LNCAP (cell line): ENCODE results near the gene EPS8L2.

Experiments
- CTCF ChIP-seq: fragments of 450-650 bp; IDR thresholded peaks from 2 replicates; pipeline ENCODE4 v1.5.1; 2017; ENCODE audit warnings: mild to moderate bottlenecking

Gene EPS8L2

GRCh38 chr11:765802-766091, 59.7 kb downstream of the EPS8L2 start:
- TF ChIP-seq CTCF = no peak

- TF ChIP-seq CTCF = no peak
These were observed 60.3 kb downstream of the EPS8L2 start for GRCh38 chr11:766106-766935.

- TF ChIP-seq CTCF = no peak
These were observed 60.8 kb downstream of the EPS8L2 start for GRCh38 chr11:766936-767210.

DNA sequence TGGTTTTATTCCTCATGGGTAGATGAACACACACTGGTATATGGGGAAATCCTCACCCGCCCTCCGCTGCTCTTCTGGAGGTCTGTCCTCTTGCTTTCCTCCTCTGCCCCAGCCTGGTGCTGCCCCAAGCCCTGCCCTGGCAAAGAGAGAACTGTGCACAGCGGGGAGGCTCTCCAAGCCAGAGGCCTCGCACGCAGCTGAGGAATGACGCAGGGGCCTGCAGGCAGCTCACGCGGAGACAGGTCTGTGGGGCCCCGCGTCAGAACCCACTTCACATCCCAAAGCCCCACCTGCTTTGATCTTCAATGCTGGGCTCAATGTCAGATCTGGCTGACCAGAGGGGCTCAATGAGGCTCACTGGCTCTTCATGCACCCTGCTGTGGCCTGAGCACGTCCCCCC, 61.2 kb downstream of the EPS8L2 start:
- TF ChIP-seq CTCF = no peak

DNA sequence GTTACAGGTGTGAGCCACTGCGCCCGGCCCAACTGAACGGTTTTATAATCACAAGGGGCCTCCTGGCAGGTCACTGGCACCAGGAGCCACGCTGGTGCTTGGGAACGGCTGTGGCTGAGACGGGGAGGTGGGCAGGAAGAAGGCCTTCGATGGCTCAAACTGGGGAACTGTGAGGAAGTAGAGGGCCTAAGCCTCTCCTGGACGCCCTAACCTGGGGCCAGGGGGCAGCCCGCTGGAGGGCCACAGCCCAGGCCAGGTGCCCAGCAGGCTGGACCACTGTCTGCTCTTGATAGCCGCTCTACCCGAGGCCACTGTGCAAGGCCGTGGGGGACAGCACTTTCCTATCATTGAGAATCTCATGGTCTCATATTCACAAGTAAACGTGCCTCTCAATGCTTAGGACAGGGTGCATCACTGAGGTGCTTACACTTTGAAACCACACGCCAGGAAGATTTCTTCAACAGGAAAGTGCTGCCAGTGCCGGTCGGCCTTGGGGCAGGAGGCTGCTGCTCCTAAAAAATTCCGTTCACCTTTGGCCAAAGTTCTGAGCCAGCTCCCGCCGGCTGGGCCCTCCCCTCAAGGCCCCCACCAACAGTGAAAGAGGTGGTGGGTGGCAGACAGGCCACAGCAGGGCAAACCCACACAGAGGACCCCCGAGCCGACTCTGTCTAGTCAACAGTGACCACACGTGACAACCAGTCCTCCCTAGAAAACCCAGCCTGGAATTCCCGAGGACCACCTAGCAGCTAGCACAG, 64.0 kb downstream of the EPS8L2 start:
- no peak for TF ChIP-seq CTCF

DNA sequence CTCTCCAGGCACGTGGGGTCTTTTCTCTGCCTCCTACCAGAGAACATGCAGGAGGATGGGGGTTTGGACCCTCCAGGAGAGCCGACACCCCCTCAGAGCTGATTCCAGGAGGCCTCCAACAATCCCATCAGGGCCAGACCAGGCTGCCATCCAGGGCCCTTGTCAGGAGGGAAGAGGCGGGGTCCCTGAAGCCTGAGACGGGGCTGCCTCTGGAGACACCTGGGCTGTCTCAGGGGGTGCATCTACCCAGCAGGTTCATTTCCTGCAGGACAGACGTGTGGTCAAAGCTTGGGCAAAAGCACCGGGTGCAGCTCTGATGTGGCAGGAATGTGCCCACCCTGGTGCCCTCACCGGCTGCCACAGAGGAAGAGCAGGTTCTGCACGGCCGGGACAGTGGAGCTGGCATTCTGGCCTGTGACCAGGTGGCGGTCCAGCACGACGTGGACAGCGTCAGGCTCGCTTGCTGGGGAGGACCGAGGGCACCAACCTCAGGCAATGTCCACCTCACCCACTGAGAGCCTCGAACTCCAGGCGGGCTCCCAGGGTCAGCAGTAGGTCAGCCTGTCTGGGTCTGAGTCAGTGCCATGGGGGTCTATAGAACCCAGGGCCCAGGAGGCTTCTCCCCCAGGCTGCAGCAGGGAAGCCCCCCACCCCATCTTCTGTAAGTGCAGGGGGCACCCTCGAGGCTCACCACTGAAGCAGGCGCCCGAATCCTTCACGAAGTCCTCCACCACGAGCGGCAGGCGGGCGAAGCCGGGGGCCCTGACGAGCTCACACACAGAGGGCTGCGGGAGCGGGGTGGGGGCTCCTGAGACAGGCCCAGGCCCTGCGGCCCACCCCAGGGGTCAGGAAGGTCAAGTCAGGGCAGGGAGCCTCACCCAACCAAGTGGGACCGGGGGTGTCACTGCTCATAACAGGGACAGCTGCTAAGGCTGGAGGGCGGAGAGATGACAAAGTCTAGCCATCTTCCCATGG, 64.9 kb downstream of the EPS8L2 start:
- TF ChIP-seq CTCF = no peak

GRCh38 chr11:771617-772204, 65.7 kb downstream of the EPS8L2 start:
- TF ChIP-seq CTCF = no peak
